K562 (cell line): ENCODE results near the gene KCND3. TPM values are rescaled to one million over a fixed set of nuclear protein-coding genes. Genes with fewer than 3 reads are reported as not detected.

Experiments
- ATAC-seq: fragments of 200-7000 bp; cut with Tn5 transposase; 3 replicates; pipeline ENCODE4 v1.9.1; 2020; ENCODE audit warnings: moderate library complexity
- BruUV-seq: library from RNA; stranded (reverse); fragments of 400-500 nt; replicated peaks from 2 replicates; lab custom pipeline; 2021; lab: Mats Ljungman, UMichigan
- CTCF ChIA-PET: fragments of 300-600 bp; formaldehyde crosslinking; extraction: SDS; loops from one replicate; lab custom pipeline; 2021; ENCODE audit warnings: low intra/inter-chr PET ratio; lab: Yijun Ruan, JAX
- POLR2A ChIA-PET: fragments of 300-600, 350-650 bp; sonication (Branson Sonifier 250); formaldehyde crosslinking; extraction: SDS; loops from one replicate; lab custom pipeline; 2021; ENCODE audit warnings: antibody characterized with exemption, inconsistent platforms; lab: Yijun Ruan, JAX
- DNase-seq, 4 experiments: peaks; one replicate each; pipeline versions ENCODE4 v3.0.0 to v3.0.0-alpha.2; 2011 to 2018; ENCODE audit warnings: low spot score in 3 of 4, mixed read lengths in 3 of 4; ENCODE audit errors: extremely low read depth in 1 of 4
- FAIRE-seq: peaks from 2 replicates; lab custom pipeline; 2011; peaks lifted over from hg19 to GRCh38; lab: Jason Lieb, UNC
- H2AFZ ChIP-seq: 2 replicates; pipeline ENCODE4 v1.6.0; 2011; ENCODE audit warnings: low read depth, low read length, control low read depth, inconsistent platforms
- H3K27ac ChIP-seq: fragments of 200-600 bp; 3 replicates; pipeline ENCODE4 v1.8.0; 2011; ENCODE audit warnings: low read depth, mild to moderate bottlenecking, control low read depth, inconsistent platforms, low read length, moderate library complexity, mixed read lengths; ENCODE audit errors: extremely low read depth
- H3K27me3 ChIP-seq, 2 experiments: fragments of 300-600 bp in 1 of 2; 2 replicates in 1 of 2; 3 replicates in 1 of 2; pipeline versions ENCODE4 v1.6.0 to v1.8.0; 2011; ENCODE audit warnings: inconsistent platforms in 2 of 2, low read length in 2 of 2, mild to moderate bottlenecking in 1 of 2, mixed read lengths in 1 of 2, moderate library complexity in 1 of 2; ENCODE audit not compliant: control insufficient read depth in 2 of 2, insufficient read depth in 2 of 2
- H3K36me3 ChIP-seq: fragments of 300-600 bp; 3 replicates; pipeline ENCODE4 v1.8.0; 2011; ENCODE audit warnings: mild to moderate bottlenecking, low read length, inconsistent platforms; ENCODE audit not compliant: control insufficient read depth, insufficient read depth
- H3K4me1 ChIP-seq, 2 experiments: fragments of 200-600 bp in 1 of 2; replicated peaks in 1 of 2; 2 replicates in 1 of 2; 3 replicates in 1 of 2; pipeline versions ENCODE4 v1.5.1 to v1.8.0; 2011; ENCODE audit warnings: inconsistent platforms in 2 of 2, low read length in 2 of 2, mild to moderate bottlenecking in 1 of 2, mixed read lengths in 1 of 2, moderate library complexity in 1 of 2; ENCODE audit not compliant: control insufficient read depth in 2 of 2, insufficient read depth in 2 of 2
- H3K4me2 ChIP-seq: 2 replicates; pipeline ENCODE4 v1.6.1; 2011; ENCODE audit warnings: low read length, control low read depth, inconsistent platforms, mixed read lengths; ENCODE audit not compliant: insufficient read depth
- H3K4me3 ChIP-seq: fragments of 200-600 bp; sonication (generic), shearing (Covaris generic); 2 replicates; pipeline ENCODE4 v1.5.1; 2016; ENCODE audit warnings: control low read depth, inconsistent platforms
- H3K79me2 ChIP-seq: fragments of 200-600 bp; 3 replicates; pipeline ENCODE4 v1.8.0; 2011; ENCODE audit warnings: low read length, inconsistent platforms; ENCODE audit not compliant: control insufficient read depth, insufficient read depth
- H3K9ac ChIP-seq, 2 experiments: 2 replicates each; pipeline versions ENCODE4 v1.6.0 to v1.6.1; 2011; ENCODE audit warnings: low read depth in 2 of 2, low read length in 2 of 2, control low read depth in 1 of 2, inconsistent platforms in 1 of 2, mild to moderate bottlenecking in 1 of 2, mixed read lengths in 1 of 2; ENCODE audit not compliant: insufficient read depth in 1 of 2
- H3K9me1 ChIP-seq: one replicate; pipeline ENCODE4 v1.6.0; 2011; ENCODE audit warnings: inconsistent platforms, mild to moderate bottlenecking, low read length, moderate library complexity; ENCODE audit not compliant: control insufficient read depth, insufficient read depth
- H3K9me3 ChIP-seq: replicated peaks from 2 replicates; pipeline ENCODE4 v1.5.1; 2011; ENCODE audit warnings: low read depth, low read length, inconsistent platforms; ENCODE audit not compliant: control insufficient read depth, insufficient read depth
- H4K20me1 ChIP-seq: replicated peaks from 2 replicates; pipeline ENCODE4 v1.6.1; 2011; ENCODE audit warnings: low read length, inconsistent platforms, mixed read lengths; ENCODE audit not compliant: control insufficient read depth, insufficient read depth
- DPF2 ChIP-seq: fragments of 450-650 bp; IDR thresholded peaks from 2 replicates; pipeline ENCODE4 v1.6.1; 2016
- GTF2A2 ChIP-seq: IDR thresholded peaks from 2 replicates; pipeline ENCODE4 v1.6.1; 2016; ENCODE audit warnings: mild to moderate bottlenecking, missing genetic modification characterization, missing compliant biosample characterization
- NR2C2 ChIP-seq, 2 experiments: fragments of 200-800 bp in 1 of 2; sonication (Bioruptor generic) in 1 of 2; sonication (generic) in 1 of 2; formaldehyde crosslinking in 1 of 2; IDR thresholded peaks; 2 replicates each; pipeline versions ENCODE4 v1.6.1 to v1.8.0; 2016 to 2022; ENCODE audit warnings: mild to moderate bottlenecking in 1 of 2, missing compliant biosample characterization in 1 of 2, missing genetic modification characterization in 1 of 2, missing genetic modification reagents in 1 of 2
- SPI1 ChIP-seq: IDR thresholded peaks from 2 replicates; pipeline ENCODE4 v1.6.1; 2011; ENCODE audit warnings: low read depth, low read length, control low read depth, borderline replicate concordance
- ZKSCAN8 ChIP-seq: fragments of 200-800 bp; sonication (Bioruptor generic); IDR thresholded peaks from 2 replicates; pipeline ENCODE4 v1.6.1; 2016; ENCODE audit warnings: missing genetic modification characterization, missing compliant biosample characterization
- ZNF263 ChIP-seq: sonication (generic); formaldehyde crosslinking; IDR thresholded peaks from 2 replicates; pipeline ENCODE4 v1.8.0; 2022; ENCODE audit warnings: mild to moderate bottlenecking, missing genetic modification reagents, borderline replicate concordance
- WGBS: fragments of 100-300 bp; shearing (Covaris generic); methylation state at CpG from one replicate; pipeline ENCODE4 v1.1.6; 2016; ENCODE audit warnings: low coverage, mixed read lengths; ENCODE audit not compliant: insufficient coverage; ENCODE audit errors: missing lambda C conversion rate; 5-methylcytosine and 5-hydroxymethylcytosine counted together
- in situ Hi-C: fragments of 300-500 bp; cut with MboI; formaldehyde crosslinking; loops from 4 replicates; pipeline ENCODE4 v1.15.0; 2018; ENCODE audit warnings: inconsistent platforms, mixed read lengths
- intact Hi-C: fragments of 100-400 bp; cut with micrococcal nuclease; formaldehyde crosslinking; loops from 2 replicates; pipeline ENCODE4 v1.14.2; 2022
- polyA plus RNA-seq, 8 experiments: library from polyadenylated mRNA; depleted of rRNA in 4 of 8; stranded (reverse) in 5 of 8; unstranded in 3 of 8; fragments of >200 nt; fragmentation: Nextera tagmentation in 2 of 8; fragmentation: Illumina TruSeq in 1 of 8; extraction: Ambion mirVana in 2 of 8; extraction: Trizol in 1 of 8; gene quantifications; 2 replicates each; pipeline versions ENCODE4 v1.2.1 to v1.2.3, GENCODE V29; 2011 to 2014; ENCODE audit warnings: inconsistent platforms in 1 of 8, missing spikeins in 1 of 8
- total RNA-seq, 7 experiments: library from RNA; depleted of rRNA in 6 of 7; stranded (reverse); fragments of >200 nt in 6 of 7; fragmentation: Illumina TruSeq in 2 of 7; extraction: Trizol in 2 of 7; gene quantifications; 2 replicates each; pipeline versions ENCODE4 v1.2.1 to v1.2.3, GENCODE V29; 2011 to 2021; ENCODE audit warnings: low replicate concordance in 1 of 7
- TF ChIP-seq, protein P1 (sequence below): fragments of 200-800 bp; sonication (Bioruptor generic); IDR thresholded peaks from 2 replicates; pipeline ENCODE4 v1.6.1; 2017; ENCODE audit warnings: missing genetic modification characterization, missing compliant biosample characterization
- TF ChIP-seq, protein P2 (sequence below): IDR thresholded peaks from 2 replicates; pipeline ENCODE4 v1.6.1; 2016; ENCODE audit warnings: missing genetic modification characterization, missing compliant biosample characterization

The KCND3 gene
- total and polyA plus RNA-seq, 9 of the 15 experiments (the other 6 are each of a cell fraction or from before 2014, with no cell fraction given), result not detected

DNA sequence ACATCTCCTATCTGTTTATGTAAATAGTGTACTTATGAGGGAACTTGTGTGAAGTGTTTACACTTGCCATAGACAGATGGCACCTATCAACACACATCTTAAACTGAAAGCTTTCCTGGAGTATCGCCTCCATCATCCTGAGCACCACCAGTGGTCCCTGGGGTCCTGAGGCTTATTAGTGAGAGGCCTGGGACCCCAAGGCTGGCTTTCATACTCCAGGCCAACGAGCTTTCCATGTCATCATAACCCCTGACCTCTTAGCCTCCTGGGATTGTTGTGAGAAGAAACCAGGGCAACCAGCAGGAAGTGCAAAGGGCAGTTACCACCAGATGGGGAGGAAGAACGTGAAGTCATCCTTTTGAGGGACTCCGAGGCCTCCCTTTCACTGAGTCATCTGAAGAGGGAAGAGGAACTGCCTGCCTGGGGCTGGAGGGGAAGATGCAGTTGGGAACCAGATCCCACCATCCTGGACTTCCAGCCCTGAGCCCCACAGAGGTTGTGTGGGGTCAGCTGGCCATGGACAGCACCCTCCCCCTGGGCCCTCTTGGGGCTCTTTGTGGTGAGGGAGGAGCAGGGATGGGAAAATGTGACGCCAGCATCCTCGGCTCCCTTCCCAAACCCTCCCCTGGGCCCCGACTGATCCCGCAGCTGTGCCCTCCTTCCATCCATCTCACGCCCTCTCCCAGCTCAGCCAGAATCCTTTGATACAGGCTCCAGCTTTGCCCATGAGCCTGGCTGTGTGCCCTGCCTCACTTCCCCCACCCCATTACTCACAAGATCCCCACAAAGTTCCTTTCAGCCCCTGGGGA, 256.1 kb downstream of the KCND3 start:
- no TSS peak for BruUV-seq
- 11% methylated on average over 9 of the region's 9 CpGs for WGBS
- DNase-seq, result peak in 3 of 4 experiments; percentile 47 to 62 (median 48)
- Histone ChIP-seq H3K27me3 (peaks cover 40 to 75% of the 10 kb centered on the region in 2 experiments), H3K9me3 (no peaks in the 10 kb centered on the region), H3K4me1 (peaks cover 4 to 17% of the 10 kb centered on the region in 2 experiments), H3K27ac (no peak overlapping the region), H3K9me1 (peaks cover 2% of the 10 kb centered on the region), H3K79me2 (no peaks in the 10 kb centered on the region), H3K4me2 (no peak overlapping the region; the same call in 1 of the 2 replicates), H3K36me3 (no peaks in the 10 kb centered on the region), H3K4me3 (no peak overlapping the region), H3K9ac (peak overlapping the region in 1 of 2 experiments; percentile 3; a peak in 1 of 4 replicates), H4K20me1 (no peaks in the 10 kb centered on the region; the same call in none of the 2 replicates), H2AFZ (peak overlapping the region; percentile 22; the same call in 1 of the 2 replicates)
- ChIA-PET CTCF (no interaction called here), POLR2A (interaction anchor here (1.9 kb wide), 1 partner anchor 12 kb away, joined by 5 read pairs; no protein-coding TSS in a partner anchor)
- peak; percentile 53 for ATAC-seq
- peak; percentile 11 for FAIRE-seq
- intact Hi-C loops, result no loop called here
- in situ Hi-C loops, result no loop called here
- TF ChIP-seq SPI1 (peak; percentile 95), NR2C2 (CRISPR knock-in tag; IDR thresholded peaks at IDR 0.05) (peak; percentile 90), NR2C2 (tag; IDR thresholded peaks at IDR 0.05) (peak; percentile 97), ZKSCAN8 (CRISPR knock-in tag) (peak; percentile 64; the same call in 1 of the 2 replicates), GTF2A2 (no peak), DPF2 (0 out of 2 replicates have a peak, but pooled peaks have one; percentile 19), ZNF263 (peak; percentile 82)
- TF ChIP-seq, protein P1, sequence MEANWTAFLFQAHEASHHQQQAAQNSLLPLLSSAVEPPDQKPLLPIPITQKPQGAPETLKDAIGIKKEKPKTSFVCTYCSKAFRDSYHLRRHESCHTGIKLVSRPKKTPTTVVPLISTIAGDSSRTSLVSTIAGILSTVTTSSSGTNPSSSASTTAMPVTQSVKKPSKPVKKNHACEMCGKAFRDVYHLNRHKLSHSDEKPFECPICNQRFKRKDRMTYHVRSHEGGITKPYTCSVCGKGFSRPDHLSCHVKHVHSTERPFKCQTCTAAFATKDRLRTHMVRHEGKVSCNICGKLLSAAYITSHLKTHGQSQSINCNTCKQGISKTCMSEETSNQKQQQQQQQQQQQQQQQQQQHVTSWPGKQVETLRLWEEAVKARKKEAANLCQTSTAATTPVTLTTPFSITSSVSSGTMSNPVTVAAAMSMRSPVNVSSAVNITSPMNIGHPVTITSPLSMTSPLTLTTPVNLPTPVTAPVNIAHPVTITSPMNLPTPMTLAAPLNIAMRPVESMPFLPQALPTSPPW (CRISPR knock-in tag), result 0 out of 2 replicates have a peak, but pooled peaks have one; percentile 27
- TF ChIP-seq, protein P2, sequence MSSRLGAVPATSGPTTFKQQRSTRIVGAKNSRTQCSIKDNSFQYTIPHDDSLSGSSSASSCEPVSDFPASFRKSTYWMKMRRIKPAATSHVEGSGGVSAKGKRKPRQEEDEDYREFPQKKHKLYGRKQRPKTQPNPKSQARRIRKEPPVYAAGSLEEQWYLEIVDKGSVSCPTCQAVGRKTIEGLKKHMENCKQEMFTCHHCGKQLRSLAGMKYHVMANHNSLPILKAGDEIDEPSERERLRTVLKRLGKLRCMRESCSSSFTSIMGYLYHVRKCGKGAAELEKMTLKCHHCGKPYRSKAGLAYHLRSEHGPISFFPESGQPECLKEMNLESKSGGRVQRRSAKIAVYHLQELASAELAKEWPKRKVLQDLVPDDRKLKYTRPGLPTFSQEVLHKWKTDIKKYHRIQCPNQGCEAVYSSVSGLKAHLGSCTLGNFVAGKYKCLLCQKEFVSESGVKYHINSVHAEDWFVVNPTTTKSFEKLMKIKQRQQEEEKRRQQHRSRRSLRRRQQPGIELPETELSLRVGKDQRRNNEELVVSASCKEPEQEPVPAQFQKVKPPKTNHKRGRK, result no peak
